GM12872 (cell line): Measurements from ENCODE around the gene ZSWIM3.

Source experiments
- TF ChIP-seq, protein P1 (sequence below): IDR thresholded peaks from 3 replicates; pipeline ENCODE4 v1.5.1; 2011; ENCODE audit warnings: low read depth, mild to moderate bottlenecking, low read length, moderate library complexity; ENCODE audit not compliant: insufficient read depth

ZSWIM3 gene

DNA sequence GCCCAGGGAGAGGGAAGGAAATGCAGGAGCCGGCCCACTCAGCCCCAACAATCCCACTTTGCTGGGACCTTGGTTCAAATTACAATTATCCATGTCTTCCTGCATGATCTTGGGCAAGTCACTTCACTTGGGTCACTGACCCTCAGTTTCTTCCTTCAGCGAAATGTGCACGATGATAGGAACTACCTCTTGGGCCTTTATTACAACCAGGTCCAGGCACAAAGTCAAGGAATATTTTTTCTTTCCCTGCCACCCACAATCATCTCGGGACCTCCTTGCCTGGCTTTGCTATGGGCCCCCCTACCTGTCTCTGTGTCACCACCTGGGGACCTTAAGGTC lies 54.9 kb downstream of the ZSWIM3 start:
- TF ChIP-seq, protein P1, sequence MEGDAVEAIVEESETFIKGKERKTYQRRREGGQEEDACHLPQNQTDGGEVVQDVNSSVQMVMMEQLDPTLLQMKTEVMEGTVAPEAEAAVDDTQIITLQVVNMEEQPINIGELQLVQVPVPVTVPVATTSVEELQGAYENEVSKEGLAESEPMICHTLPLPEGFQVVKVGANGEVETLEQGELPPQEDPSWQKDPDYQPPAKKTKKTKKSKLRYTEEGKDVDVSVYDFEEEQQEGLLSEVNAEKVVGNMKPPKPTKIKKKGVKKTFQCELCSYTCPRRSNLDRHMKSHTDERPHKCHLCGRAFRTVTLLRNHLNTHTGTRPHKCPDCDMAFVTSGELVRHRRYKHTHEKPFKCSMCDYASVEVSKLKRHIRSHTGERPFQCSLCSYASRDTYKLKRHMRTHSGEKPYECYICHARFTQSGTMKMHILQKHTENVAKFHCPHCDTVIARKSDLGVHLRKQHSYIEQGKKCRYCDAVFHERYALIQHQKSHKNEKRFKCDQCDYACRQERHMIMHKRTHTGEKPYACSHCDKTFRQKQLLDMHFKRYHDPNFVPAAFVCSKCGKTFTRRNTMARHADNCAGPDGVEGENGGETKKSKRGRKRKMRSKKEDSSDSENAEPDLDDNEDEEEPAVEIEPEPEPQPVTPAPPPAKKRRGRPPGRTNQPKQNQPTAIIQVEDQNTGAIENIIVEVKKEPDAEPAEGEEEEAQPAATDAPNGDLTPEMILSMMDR: no peak

DNA sequence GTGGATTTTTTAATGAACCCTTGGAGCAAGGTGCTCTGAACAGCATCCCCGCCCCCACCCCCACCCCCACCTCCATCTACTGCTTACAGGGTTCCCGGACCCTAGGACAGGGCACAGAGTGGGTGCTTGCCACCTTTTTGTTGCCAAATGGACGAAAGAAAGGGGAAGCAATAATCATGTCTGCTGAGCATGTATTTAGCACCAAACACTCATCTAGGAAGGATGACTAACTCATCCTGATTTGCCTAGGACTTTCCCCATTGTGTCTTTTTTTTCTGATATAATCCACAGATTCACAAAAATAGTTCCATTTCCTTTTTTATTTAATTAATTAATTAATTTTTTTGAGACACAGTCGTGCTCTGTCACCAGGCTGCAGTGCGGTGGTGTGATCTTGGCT lies 55.7 kb downstream of the ZSWIM3 start:
- TF ChIP-seq, protein P1: no peak

GRCh38 chr20:45917790-45918141 lies 60.4 kb downstream of the ZSWIM3 start:
- TF ChIP-seq, protein P1: no peak

DNA sequence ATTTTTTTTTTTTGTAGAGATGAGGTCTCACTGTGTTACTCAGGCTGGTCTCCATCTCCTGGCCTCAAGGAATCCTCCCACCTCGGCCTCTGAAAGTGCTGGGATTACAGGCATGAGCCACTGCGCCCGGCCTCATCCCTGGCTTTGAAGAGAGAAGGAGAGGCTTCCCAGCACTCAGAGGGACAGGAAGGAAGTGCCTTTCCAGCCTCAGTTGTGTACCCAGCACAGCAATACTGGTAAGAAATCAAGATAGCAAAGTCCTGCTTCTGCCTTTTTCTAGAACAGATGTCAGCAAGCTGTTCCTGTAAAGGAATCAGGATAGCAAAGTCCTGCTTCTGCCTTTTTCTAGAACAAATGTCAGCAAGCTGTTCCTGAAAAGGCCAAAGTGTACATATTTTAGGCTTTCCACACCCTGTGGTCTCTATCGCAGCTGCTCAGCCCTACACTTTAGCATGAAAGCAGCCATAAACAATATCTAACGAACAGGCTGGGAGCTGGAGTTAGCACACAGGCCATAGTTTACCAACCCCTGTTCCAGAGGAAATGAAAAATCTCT lies 60.8 kb downstream of the ZSWIM3 start:
- TF ChIP-seq, protein P1: no peak

GRCh38 chr20:45918779-45919537 lies 61.5 kb downstream of the ZSWIM3 start:
- TF ChIP-seq, protein P1: no peak

DNA sequence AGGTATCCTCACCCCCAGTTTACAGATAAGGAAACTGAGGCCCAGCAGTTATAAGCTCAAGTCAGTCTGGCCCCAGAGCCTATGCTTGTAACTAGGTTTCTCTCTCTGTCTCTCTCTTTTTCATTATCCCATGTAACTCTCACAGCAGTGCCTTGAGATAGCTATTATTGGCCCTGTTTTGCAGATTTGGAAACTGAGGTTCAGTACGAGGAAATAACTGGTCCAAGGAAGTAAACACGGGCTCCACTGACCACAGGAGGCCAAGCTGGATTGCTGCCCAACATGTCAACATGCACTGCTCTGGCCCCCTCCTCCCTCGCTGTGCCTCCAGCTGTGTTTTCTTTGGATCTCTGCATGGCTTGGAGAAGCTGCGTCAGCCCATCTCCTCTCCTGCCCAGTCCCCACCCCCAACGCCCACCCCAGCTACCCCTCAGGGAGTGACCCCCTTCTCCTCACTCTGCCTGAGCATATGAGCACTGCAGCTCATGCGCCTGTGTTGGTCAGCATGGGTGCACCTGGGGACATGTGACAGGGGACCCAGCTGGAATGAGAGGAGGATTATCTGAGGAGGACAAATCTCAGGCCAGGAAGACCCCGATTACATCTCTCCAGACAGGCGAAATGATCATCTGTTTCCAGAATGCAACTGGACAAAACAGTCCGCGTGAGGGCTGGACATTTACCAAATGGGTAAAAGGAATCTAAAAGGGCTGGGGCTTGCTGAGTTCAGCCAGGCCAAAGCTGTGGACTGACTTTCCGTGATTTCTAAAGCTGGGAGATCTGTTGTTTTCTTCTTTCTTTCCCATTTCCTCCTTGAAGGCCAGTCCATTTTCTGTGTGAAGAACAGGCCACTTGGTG lies 62.4 kb downstream of the ZSWIM3 start:
- TF ChIP-seq, protein P1: no peak

DNA sequence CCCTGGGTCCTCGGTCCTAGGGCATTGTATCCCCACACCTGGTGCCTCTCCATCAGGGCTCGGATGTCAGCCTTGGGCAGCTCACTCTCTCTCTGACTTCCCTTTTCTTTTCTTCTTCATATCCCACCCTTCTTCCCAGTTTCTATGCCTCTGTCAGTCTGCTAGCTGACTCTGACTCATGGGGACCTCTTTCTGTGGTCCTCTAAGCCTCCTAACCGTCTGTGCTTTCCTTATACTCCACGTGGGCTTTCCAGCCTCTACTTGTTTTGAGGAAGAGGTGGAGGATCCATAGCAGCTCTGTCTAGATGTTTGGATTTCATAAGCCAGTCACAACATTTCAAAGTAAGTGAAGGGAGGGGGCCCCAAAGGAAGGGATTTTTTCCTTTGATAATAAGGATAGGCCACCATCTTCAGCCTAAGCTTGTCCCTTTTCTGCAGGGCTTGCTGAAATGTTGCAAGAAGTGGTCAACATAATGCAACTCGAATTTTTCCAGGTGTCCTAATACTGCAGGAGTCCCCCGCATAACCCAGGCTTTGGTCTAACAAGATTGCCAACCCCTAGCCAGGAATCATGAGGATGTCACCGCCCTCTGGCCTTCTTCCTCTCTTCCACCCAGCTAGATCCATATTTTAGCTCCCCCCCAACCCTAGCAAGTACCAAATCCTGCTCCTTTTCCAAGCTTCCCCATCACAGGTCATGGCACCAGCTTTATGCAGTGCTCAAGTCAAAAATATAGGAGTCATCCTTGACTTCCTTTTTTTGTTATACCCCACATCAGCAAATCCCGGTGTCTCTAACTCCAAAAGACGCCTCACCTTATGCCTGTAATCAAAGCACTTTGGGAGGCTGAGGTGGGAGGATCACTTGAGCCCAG lies 63.3 kb downstream of the ZSWIM3 start:
- TF ChIP-seq, protein P1: no peak
